Neutrophil (primary cell): Measurements from ENCODE around the gene GNAQ.
A peak's percentile ranks its signal among the peaks of the same experiment; 100 is the strongest.

Experiments
- H3K27ac ChIP-seq: fragments of 200-600 bp; sonication (generic); 2 replicates; pipeline ENCODE4 v1.5.1; 2016; ENCODE audit warnings: mild to moderate bottlenecking, moderate library complexity
- H3K27me3 ChIP-seq: fragments of 200-600 bp; sonication (generic); 2 replicates; pipeline ENCODE4 v1.6.0; 2016; ENCODE audit warnings: mild to moderate bottlenecking
- H3K36me3 ChIP-seq: fragments of 200-600 bp; sonication (generic); 2 replicates; pipeline ENCODE4 v1.5.1; 2017
- H3K4me1 ChIP-seq, 2 experiments: fragments of 200-600 bp in 1 of 2; sonication (generic) in 1 of 2; 1 replicate in 1 of 2; 2 replicates in 1 of 2; pipeline versions ENCODE4 v1.5.1 to v1.6.1; 2013 to 2016; ENCODE audit warnings: low read depth in 1 of 2, low read length in 1 of 2, mild to moderate bottlenecking in 1 of 2, moderate library complexity in 1 of 2; ENCODE audit not compliant: control insufficient read depth in 1 of 2, insufficient read depth in 1 of 2
- H3K4me3 ChIP-seq, 2 experiments: fragments of 200-600 bp in 1 of 2; sonication (generic) in 1 of 2; 1 replicate in 1 of 2; 2 replicates in 1 of 2; pipeline ENCODE4 v1.5.1; 2013 to 2016; ENCODE audit warnings: low read depth in 1 of 2, low read length in 1 of 2, mild to moderate bottlenecking in 1 of 2, moderate library complexity in 1 of 2
- H3K9me3 ChIP-seq: fragments of 200-600 bp; sonication (generic); 2 replicates; pipeline ENCODE4 v1.5.1; 2016
- CTCF ChIP-seq: fragments of 200-600 bp; sonication (generic); IDR thresholded peaks from 2 replicates; pipeline ENCODE4 v1.5.1; 2016; ENCODE audit warnings: antibody characterized with exemption

GNAQ gene

GRCh38 chr9:77830618-77831285 lies 200.9 kb downstream of the GNAQ start:
- no peak overlapping the region for H3K27ac ChIP-seq
- no peaks in the 10 kb centered on the region for H3K36me3 ChIP-seq
- H3K27me3 ChIP-seq = no peaks in the 10 kb centered on the region
- H3K4me1 ChIP-seq = peaks cover 8 to 27% of the 10 kb centered on the region in 2 experiments
- H3K9me3 ChIP-seq = no peaks in the 10 kb centered on the region
- TF ChIP-seq CTCF = no peak
- no peak overlapping the region for H3K4me3 ChIP-seq

- TF ChIP-seq CTCF = no peak
- H3K27me3 ChIP-seq = no peaks in the 10 kb centered on the region
- no peak overlapping the region for H3K27ac ChIP-seq
- H3K36me3 ChIP-seq = peaks cover 4% of the 10 kb centered on the region
- no peaks in the 10 kb centered on the region for H3K9me3 ChIP-seq
- peaks cover 8 to 27% of the 10 kb centered on the region in 2 experiments for H3K4me1 ChIP-seq
- H3K4me3 ChIP-seq = no peak overlapping the region
Measured at GRCh38 chr9:77829420-77829819, 202.2 kb downstream of the GNAQ start.

- Histone ChIP-seq H3K27ac (peak overlapping the region; percentile 2), H3K4me3 (no peak overlapping the region), H3K27me3 (no peaks in the 10 kb centered on the region), H3K9me3 (no peaks in the 10 kb centered on the region), H3K4me1 (peaks cover 8 to 20% of the 10 kb centered on the region in 2 experiments), H3K36me3 (peaks cover 7% of the 10 kb centered on the region)
- no peak for TF ChIP-seq CTCF
Measured at GRCh38 chr9:77827104-77827784, 204.4 kb downstream of the GNAQ start.

GRCh38 chr9:77826621-77827020 lies 205.0 kb downstream of the GNAQ start:
- H3K27me3 ChIP-seq = no peaks in the 10 kb centered on the region
- H3K4me3 ChIP-seq = no peak overlapping the region
- peak overlapping the region; percentile 2 for H3K27ac ChIP-seq
- H3K4me1 ChIP-seq = peaks cover 8 to 20% of the 10 kb centered on the region in 2 experiments
- peaks cover 7% of the 10 kb centered on the region for H3K36me3 ChIP-seq
- no peaks in the 10 kb centered on the region for H3K9me3 ChIP-seq
- no peak for TF ChIP-seq CTCF

- Histone ChIP-seq H3K4me1 (peaks cover 8 to 15% of the 10 kb centered on the region in 2 experiments), H3K27me3 (no peaks in the 10 kb centered on the region), H3K4me3 (no peak overlapping the region), H3K36me3 (peaks cover 7% of the 10 kb centered on the region), H3K9me3 (no peaks in the 10 kb centered on the region), H3K27ac (no peak overlapping the region)
- TF ChIP-seq CTCF = no peak
Measured at GRCh38 chr9:77826116-77826515, 205.5 kb downstream of the GNAQ start.
